Heart right ventricle (tissue), 16 donors: ENCODE data around the gene GRB10. TPM values are rescaled to one million over a fixed set of nuclear protein-coding genes. Genes with fewer than 3 reads are reported as not detected.

Experiments used
- ATAC-seq, 8 donors: fragments of 200-7000 bp; cut with Tn5 transposase; one replicate each; pipeline ENCODE4 v1.9.1; 2020; ENCODE audit warnings: mild to moderate bottlenecking in 8 of 8, moderate library complexity in 8 of 8, moderate number of reproducible peaks in 1 of 8
- DNase-seq, 2 donors: peaks; one replicate each; pipeline ENCODE4 v3.0.0-alpha.2; 2020
- H3K27ac ChIP-seq, 10 donors: fragments of 200-600 bp; sonication (generic) in 2 of 10; one replicate each; pipeline versions ENCODE4 v1.5.0 to v1.8.0; 2020 to 2022; ENCODE audit warnings: mild to moderate bottlenecking in 3 of 10
- H3K27me3 ChIP-seq, 7 donors: fragments of 200-600 bp; one replicate each; pipeline ENCODE4 v1.8.0; 2021 to 2022; ENCODE audit warnings: mild to moderate bottlenecking in 2 of 7
- H3K36me3 ChIP-seq, 9 donors: fragments of 200-600 bp; sonication (generic) in 1 of 9; one replicate each; pipeline versions ENCODE4 v1.5.0 to v1.8.0; 2020 to 2022; ENCODE audit warnings: mild to moderate bottlenecking in 2 of 9
- H3K4me1 ChIP-seq, 9 donors: fragments of 200-600 bp; sonication (generic) in 1 of 9; one replicate each; pipeline versions ENCODE4 v1.5.0 to v1.8.0; 2020 to 2022; ENCODE audit warnings: mild to moderate bottlenecking in 4 of 9
- H3K4me3 ChIP-seq, 10 donors: fragments of 200-600 bp; sonication (generic) in 2 of 10; one replicate each; pipeline versions ENCODE4 v1.5.0 to v1.8.0; 2020 to 2022; ENCODE audit warnings: mild to moderate bottlenecking in 7 of 10, moderate library complexity in 2 of 10
- H3K9me3 ChIP-seq, 11 donors: fragments of 200-600 bp in 10 of 11; sonication (generic) in 2 of 11; one replicate each; pipeline versions ENCODE4 v1.5.0 to v1.8.0; 2013 to 2022; ENCODE audit warnings: mild to moderate bottlenecking in 2 of 11, control low read depth in 1 of 11, moderate library complexity in 1 of 11
- CTCF ChIP-seq, 9 donors: fragments of 200-600 bp; sonication (generic) in 2 of 9; IDR thresholded peaks; one replicate each; pipeline versions ENCODE4 v1.5.0 to v1.8.0; 2021 to 2022; ENCODE audit warnings: antibody characterized with exemption in 9 of 9, mild to moderate bottlenecking in 5 of 9, moderate library complexity in 1 of 9
- WGBS, 2 donors: extraction: QIAGEN DNeasy Blood & Tissue Kit; methylation state at CpG; one replicate each; pipeline ENCODE4 v1.1.7; 2013; ENCODE audit warnings: inconsistent platforms in 1 of 2; 5-methylcytosine and 5-hydroxymethylcytosine counted together
- intact Hi-C, 10 donors: fragments of 100-400 bp; cut with DNase I; formaldehyde crosslinking; loops; one replicate each; pipeline versions ENCODE4 v1.11.1 to v1.14.2; 2022
- polyA plus RNA-seq, 2 donors: library from polyadenylated mRNA; stranded (reverse); fragments of 200-250 nt; gene quantifications; one replicate each; pipeline ENCODE4 v1.2.3, GENCODE V29; 2013
- total RNA-seq, 10 donors: library from RNA; stranded (reverse); fragmentation: NEBNext Ultra II Directional in 3 of 10; extraction: Animal tissue kit (Norgen Biotek cat#: 25700) in 3 of 10; gene quantifications; one replicate each; pipeline versions ENCODE4 v1.2.1 to v1.2.4, GENCODE V29; 2021 to 2023
- donor health status: Arrhythmogenic right ventricular cardiomyopathy.
- donor health status: ischemic (EF 13 %, LVEDD 7.1; RV severe dilation, severe dysfunction).
- donor health status: healthy with polysubstance abuse.
- donor health status: DM: no; HTN: yes; CAD: no.
- donor health status: DM: no; HTN: no; CAD: no.
- donor health status: ischemic (EF 25% LVEDD 6.9; RV normal size, moderate dysfunction).
- donor health status: ischemic (EF 25% LVEDD 5.7; RV mildly dilated, moderate dysfunction).
- donor health status: healthy.
- donor health status: DM: yes; HTN: yes; CAD: no.
- donor health status: Ischemic cardiomyopathy.
- donor health status: ischemic (EF 35%, LVEDD 5.7; RV mildly dilated, moderate dysfunction).
- donor health status: nonischemic (EF 11% LVEDD 7.7; RV severe dilation, severe dysfunction).
- donor health status: DM: yes; HTN: yes; CAD: no.
- donor health status: PGD.
- donor health status: ischemic (EF 29% LVEDD 5.4; RV normal size, mild dysfunction).
- donor health status: nonischemic (EF 23%, LVEDD 6.1; RV moderate dilation, normal function).

Gene GRB10
- total and polyA plus RNA-seq, 12 donors = 13.2 to 48.7 (median 29.6) TPM

GRCh38 chr7:50795831-50796230 lies 13.1 kb upstream of the GRB10 start:
- no peak for ATAC-seq
- intact Hi-C loops = loop anchor here in 5 of 10 donors (10.0 kb wide), 5 partner anchors 141 to 349 kb away; no protein-coding TSS in a partner anchor
- WGBS, 2 donors = 96 to 99% methylated on average over 5 of the region's 5 CpGs
- H3K27ac ChIP-seq = no peak overlapping the region
- peaks cover 0 to 9% (median 0%) of the 10 kb centered on the region in 7 donors for H3K27me3 ChIP-seq
- TF ChIP-seq CTCF (IDR thresholded peaks at IDR 0.05) = peak in 5 of 9 donors; percentile 8 to 28 (median 18)
- H3K4me1 ChIP-seq = peaks cover 0 to 19% (median 13%) of the 10 kb centered on the region in 9 donors
- H3K9me3 ChIP-seq = peaks cover 0 to 9% (median 0%) of the 10 kb centered on the region in 11 donors
- H3K36me3 ChIP-seq = no peaks in the 10 kb centered on the region
- no peak for DNase-seq
- H3K4me3 ChIP-seq = no peak overlapping the region

- TF ChIP-seq CTCF (IDR thresholded peaks at IDR 0.05) = no peak
- WGBS, 2 donors = 73 to 87% methylated on average over 2 of the region's 2 CpGs
- Histone ChIP-seq H3K36me3 (no peaks in the 10 kb centered on the region), H3K4me3 (no peak overlapping the region), H3K4me1 (peaks cover 0 to 25% (median 18%) of the 10 kb centered on the region in 9 donors), H3K27me3 (peaks cover 0 to 9% (median 0%) of the 10 kb centered on the region in 7 donors), H3K27ac (no peak overlapping the region), H3K9me3 (peaks cover 0 to 9% (median 0%) of the 10 kb centered on the region in 11 donors)
- DNase-seq (no peak), ATAC-seq (no peak)
- intact Hi-C loops = loop anchor here in 5 of 10 donors (10.0 kb wide), 5 partner anchors 140 to 350 kb away; no protein-coding TSS in a partner anchor
Measured at GRCh38 chr7:50795253-50795652, 12.6 kb upstream of the GRB10 start.

GRCh38 chr7:50793947-50794570 lies 11.4 kb upstream of the GRB10 start:
- WGBS, 2 donors = 69% methylated on average over 18 of the region's 18 CpGs

More at GRCh38 chr7:50793947-50794570, 11.4 kb upstream of the GRB10 start:
- intact Hi-C loops = loop anchor here in 7 of 10 donors (5.0 to 10.0 kb wide), 11 partner anchors 72 to 351 kb away; no protein-coding TSS in a partner anchor
- no peak for DNase-seq
- H3K4me1 ChIP-seq = peaks cover 0 to 36% (median 29%) of the 10 kb centered on the region in 9 donors
- peak overlapping the region in 9 of 10 donors; percentile 54 to 94 (median 72) for H3K4me3 ChIP-seq
- no peak for TF ChIP-seq CTCF (IDR thresholded peaks at IDR 0.05)
- peaks cover 0 to 9% (median 0%) of the 10 kb centered on the region in 11 donors for H3K9me3 ChIP-seq
- H3K36me3 ChIP-seq = no peaks in the 10 kb centered on the region
- peaks cover 0 to 9% (median 0%) of the 10 kb centered on the region in 7 donors for H3K27me3 ChIP-seq
- peak overlapping the region; percentile 74 to 94 (median 79) for H3K27ac ChIP-seq
- ATAC-seq = peak in 1 of 8 donors; percentile 2
